ENCODE measurements around the gene COX7A2.

DNA sequence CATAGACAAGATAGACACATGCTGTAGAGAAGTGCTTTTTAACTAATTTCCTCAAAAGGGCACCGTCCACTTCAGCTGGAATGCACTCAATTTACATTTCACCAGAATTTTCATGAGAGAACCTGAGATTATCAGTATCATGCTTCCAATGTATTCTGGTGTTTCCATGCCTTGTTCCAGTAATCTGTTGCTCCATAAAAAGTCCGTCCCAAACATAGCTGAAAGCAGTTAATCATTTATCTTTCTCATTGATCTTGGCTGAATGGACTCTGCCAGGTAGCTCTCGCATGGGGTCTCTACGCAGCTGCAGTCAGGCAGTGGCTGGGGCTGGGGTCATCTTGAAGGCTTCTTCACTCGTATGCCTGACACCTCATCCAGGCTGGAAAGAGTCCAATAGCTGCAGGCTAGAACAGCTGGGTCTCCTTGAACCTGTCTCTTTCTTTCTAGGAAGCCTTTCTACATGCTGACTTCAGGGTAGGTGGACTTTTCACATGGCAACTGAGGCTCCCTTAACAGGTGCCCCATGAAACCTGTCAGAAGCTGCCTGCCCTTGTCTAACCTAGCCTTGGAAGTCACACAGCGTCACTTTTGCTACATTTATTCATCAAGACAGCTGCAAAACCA lies 19.2 kb downstream of the COX7A2 start:
- TF ChIP-seq, protein P1, sequence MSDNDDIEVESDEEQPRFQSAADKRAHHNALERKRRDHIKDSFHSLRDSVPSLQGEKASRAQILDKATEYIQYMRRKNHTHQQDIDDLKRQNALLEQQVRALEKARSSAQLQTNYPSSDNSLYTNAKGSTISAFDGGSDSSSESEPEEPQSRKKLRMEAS (IDR thresholded peaks at IDR 0.05; ENCODE audit: low read depth, low read length): no peak
- TF ChIP-seq ESRRA (IDR thresholded peaks at IDR 0.05; ENCODE audit: low read length) (no peak), POLR2AphosphoS5 (IDR thresholded peaks at IDR 0.05; ENCODE audit: low read length) (no peak)
- TF ChIP-seq, protein P2, sequence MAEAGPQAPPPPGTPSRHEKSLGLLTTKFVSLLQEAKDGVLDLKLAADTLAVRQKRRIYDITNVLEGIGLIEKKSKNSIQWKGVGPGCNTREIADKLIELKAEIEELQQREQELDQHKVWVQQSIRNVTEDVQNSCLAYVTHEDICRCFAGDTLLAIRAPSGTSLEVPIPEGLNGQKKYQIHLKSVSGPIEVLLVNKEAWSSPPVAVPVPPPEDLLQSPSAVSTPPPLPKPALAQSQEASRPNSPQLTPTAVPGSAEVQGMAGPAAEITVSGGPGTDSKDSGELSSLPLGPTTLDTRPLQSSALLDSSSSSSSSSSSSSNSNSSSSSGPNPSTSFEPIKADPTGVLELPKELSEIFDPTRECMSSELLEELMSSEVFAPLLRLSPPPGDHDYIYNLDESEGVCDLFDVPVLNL (IDR thresholded peaks at IDR 0.05; ENCODE audit: low read depth, low read length): no peak

Measured in GM12878 (cell line).